Erythroblast (primary cell): ENCODE measurements around the gene FGF18.

Experiments used
- DNase-seq, 2 experiments: peaks; one replicate each; lab custom pipeline; 2025; lab: John Stamatoyannopoulos, UW
- GATA1 ChIP-seq: IDR thresholded peaks from 2 replicates; pipeline ENCODE4 v1.6.1; 2011; ENCODE audit warnings: low read depth, mild to moderate bottlenecking, control low read depth, low read length, moderate library complexity
- POLR2A ChIP-seq: IDR thresholded peaks from 2 replicates; pipeline ENCODE4 v1.6.1; 2011; ENCODE audit warnings: mild to moderate bottlenecking, low read length

Gene FGF18

GRCh38 chr5:171433982-171434676 lies 14.7 kb downstream of the FGF18 start:
- no peak for DNase-seq

GRCh38 chr5:171434874-171435273 lies 15.4 kb downstream of the FGF18 start:
- no peak for DNase-seq
- no peak for TF ChIP-seq POLR2A
- no peak for TF ChIP-seq GATA1

More at GRCh38 chr5:171433982-171434676, 14.7 kb downstream of the FGF18 start:
- no peak for TF ChIP-seq POLR2A
- TF ChIP-seq GATA1 = no peak

GRCh38 chr5:171435908-171436307 lies 16.5 kb downstream of the FGF18 start:
- DNase-seq = no peak
- TF ChIP-seq POLR2A (no peak), GATA1 (no peak)

GRCh38 chr5:171436804-171437285 lies 17.4 kb downstream of the FGF18 start:
- no peak for DNase-seq

GRCh38 chr5:171437286-171437821 lies 17.9 kb downstream of the FGF18 start:
- no peak for TF ChIP-seq GATA1
- no peak for DNase-seq

More at GRCh38 chr5:171436804-171437285, 17.4 kb downstream of the FGF18 start:
- TF ChIP-seq POLR2A (no peak), GATA1 (no peak)

- no peak for DNase-seq
- TF ChIP-seq GATA1 (no peak), POLR2A (no peak)
Measured at GRCh38 chr5:171438738-171439137, 19.3 kb downstream of the FGF18 start.

GRCh38 chr5:171441246-171441791 lies 21.9 kb downstream of the FGF18 start:
- no peak for DNase-seq
- no peak for TF ChIP-seq POLR2A
- no peak for TF ChIP-seq GATA1

GRCh38 chr5:171442287-171443042 lies 23.0 kb downstream of the FGF18 start:
- TF ChIP-seq GATA1 (no peak), POLR2A (no peak)
- DNase-seq = no peak

- DNase-seq = no peak
Measured at GRCh38 chr5:171444582-171444981, 25.1 kb downstream of the FGF18 start.

GRCh38 chr5:171445644-171446516 lies 26.4 kb downstream of the FGF18 start:
- TF ChIP-seq POLR2A (no peak), GATA1 (no peak)
- DNase-seq = no peak

More at GRCh38 chr5:171444582-171444981, 25.1 kb downstream of the FGF18 start:
- TF ChIP-seq GATA1 (no peak), POLR2A (no peak)

- TF ChIP-seq POLR2A (no peak), GATA1 (no peak)
- DNase-seq = no peak
Measured at GRCh38 chr5:171447226-171447625, 27.8 kb downstream of the FGF18 start.

- TF ChIP-seq GATA1 = no peak
- TF ChIP-seq POLR2A = no peak
- DNase-seq = no peak
Measured at GRCh38 chr5:171449426-171449825, 30.0 kb downstream of the FGF18 start.
